ENCODE measurements around the gene RHOT2.

Gene RHOT2

DNA sequence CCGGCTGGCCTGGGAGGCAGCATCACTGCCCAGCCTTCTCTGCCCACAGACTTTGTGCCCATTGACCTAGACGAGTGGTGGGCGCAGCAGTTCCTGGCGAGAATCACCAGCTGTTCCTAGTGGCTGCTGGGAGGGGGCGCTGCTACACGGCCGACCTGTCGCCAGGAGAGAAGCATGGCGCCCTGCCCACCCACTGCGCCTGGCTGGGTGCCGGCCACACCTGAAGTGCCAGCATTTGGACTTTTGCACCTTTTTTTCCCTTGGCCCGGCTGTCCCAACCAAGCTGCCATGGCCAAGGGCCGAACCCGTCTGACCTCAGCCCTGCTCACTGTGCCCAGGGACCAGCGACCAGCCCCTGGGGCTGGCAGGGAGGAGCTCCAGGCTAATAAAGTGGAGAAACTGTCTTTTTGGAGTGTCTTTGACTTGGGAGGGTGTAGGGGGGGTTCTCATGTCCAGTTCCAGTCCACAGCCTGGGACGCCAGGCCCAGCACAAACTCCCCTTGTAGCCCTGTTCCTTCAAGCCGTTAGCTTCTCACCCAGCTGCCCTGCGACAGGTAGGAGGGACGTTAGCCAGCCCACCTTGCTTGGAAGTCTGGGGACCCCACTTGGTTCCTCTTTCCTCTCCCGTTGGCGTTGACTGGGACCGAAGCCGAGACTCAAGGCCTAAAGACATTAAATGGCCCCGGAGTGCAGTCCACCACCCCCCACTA, 19.7 kb upstream of the RHOT2 start:
- peak overlapping the region; percentile 70 for H3K4me3 ChIP-seq (ENCODE audit: control insufficient read depth, low read depth, low read length)
- TF ChIP-seq, protein P1, sequence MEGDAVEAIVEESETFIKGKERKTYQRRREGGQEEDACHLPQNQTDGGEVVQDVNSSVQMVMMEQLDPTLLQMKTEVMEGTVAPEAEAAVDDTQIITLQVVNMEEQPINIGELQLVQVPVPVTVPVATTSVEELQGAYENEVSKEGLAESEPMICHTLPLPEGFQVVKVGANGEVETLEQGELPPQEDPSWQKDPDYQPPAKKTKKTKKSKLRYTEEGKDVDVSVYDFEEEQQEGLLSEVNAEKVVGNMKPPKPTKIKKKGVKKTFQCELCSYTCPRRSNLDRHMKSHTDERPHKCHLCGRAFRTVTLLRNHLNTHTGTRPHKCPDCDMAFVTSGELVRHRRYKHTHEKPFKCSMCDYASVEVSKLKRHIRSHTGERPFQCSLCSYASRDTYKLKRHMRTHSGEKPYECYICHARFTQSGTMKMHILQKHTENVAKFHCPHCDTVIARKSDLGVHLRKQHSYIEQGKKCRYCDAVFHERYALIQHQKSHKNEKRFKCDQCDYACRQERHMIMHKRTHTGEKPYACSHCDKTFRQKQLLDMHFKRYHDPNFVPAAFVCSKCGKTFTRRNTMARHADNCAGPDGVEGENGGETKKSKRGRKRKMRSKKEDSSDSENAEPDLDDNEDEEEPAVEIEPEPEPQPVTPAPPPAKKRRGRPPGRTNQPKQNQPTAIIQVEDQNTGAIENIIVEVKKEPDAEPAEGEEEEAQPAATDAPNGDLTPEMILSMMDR (IDR thresholded peaks at IDR 0.05; ENCODE audit: control insufficient read depth, insufficient read depth, low read depth, low read length, missing control alignments), result peak; percentile 51
- DNase-seq (ENCODE audit: low read depth), result no peak

DNA sequence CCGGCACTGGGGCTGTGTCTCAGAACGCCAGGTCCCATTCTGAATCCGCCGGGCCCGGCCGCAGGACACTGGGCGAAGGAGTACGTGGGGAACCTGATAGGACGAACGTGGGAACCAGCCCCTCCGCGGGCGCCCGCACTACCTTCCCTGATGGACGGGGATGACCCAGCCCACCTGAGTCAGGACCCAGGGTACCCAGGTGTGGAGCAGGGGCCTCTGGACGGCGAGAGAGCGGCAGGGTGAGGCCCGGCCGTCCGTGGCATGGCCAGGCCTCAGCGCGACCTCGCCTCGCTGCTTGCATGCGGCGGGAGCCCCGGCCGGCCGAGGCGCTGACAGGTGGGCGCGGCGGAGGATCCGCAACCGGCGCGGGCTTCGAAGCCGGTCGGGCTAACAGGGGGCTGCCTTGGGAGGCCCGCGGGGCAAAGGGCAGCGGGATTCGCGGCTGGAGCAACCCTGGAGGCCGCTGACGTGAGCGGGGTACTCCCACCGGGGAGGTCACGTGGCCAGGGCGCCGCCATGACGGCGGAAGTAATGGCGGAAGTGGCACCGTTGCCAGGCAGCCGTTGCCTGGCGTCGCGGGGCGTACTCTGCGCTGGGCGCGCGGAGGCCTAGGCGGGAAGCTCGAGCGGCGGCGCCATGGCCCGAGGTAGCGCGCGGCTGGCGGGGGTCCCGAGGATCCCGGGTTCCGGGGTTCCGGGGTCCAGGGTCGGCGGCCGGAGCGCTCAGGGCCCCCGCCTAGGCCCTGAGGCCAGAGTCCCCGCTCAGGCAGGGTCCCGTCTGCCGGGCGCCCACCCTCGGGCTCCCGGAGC, 18.9 kb upstream of the RHOT2 start, which contains the start of gene WDR90:
TSS of gene WDR90 (plus strand) at position 585 of the 809 bp plus-strand sequence. CDS start at position 637, 52 bp downstream.
- peak within 1 kb of the TSS; percentile 70 for H3K4me3 ChIP-seq (ENCODE audit: control insufficient read depth, low read depth, low read length)
- TF ChIP-seq, protein P1 (IDR thresholded peaks at IDR 0.05; ENCODE audit: control insufficient read depth, insufficient read depth, low read depth, low read length, missing control alignments), result no peak

DNA sequence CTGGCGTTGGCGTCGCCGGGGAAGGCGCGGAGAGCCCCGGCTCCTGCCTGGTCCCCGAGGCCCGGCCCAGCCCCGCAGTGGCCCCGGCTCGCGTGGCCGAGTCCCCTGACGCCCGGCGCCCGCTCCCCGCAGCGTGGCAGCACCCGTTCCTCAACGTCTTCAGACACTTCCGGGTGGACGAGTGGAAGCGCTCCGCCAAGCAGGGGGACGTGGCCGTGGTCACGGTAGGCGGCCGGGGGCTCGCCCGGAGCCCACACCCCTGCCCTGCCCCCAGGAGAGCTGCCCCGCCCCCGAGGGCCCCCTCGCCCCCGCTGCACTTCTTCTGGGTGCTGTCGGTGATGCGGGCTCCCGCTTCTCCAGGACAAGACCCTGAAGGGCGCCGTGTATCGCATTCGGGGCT, 18.3 kb upstream of the RHOT2 start:
- TF ChIP-seq, protein P1 (IDR thresholded peaks at IDR 0.05; ENCODE audit: control insufficient read depth, insufficient read depth, low read depth, low read length, missing control alignments), result no peak
- no peak for DNase-seq (ENCODE audit: low read depth)
- H3K4me3 ChIP-seq (ENCODE audit: control insufficient read depth, low read depth, low read length), result peak overlapping the region; percentile 70

More for the DNA sequence above, 18.9 kb upstream of the RHOT2 start, which contains the start of gene WDR90:
- DNase-seq (ENCODE audit: low read depth), result peak; percentile 57

DNA sequence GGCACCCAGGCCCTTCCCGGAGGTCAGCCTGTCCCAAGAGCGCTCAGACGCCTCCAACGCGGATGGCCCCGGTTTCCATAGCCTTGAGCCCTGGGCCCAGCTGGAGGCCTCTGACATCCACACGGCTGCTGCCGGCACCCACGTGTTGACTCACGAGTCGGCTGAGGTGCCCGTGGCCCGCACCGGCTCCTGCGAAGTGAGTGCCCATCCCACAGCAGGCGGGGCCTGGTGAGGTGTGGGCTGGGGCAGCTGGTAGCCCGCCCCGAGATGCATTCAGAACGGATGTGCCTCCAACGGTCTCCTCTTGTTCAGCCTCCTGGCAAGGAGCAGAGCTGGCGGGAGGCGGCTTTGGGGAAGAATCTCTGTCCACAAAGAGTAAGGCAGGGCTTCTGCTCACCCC, 16.1 kb upstream of the RHOT2 start:
- DNase-seq (ENCODE audit: low read depth), result no peak
- TF ChIP-seq, protein P1 (IDR thresholded peaks at IDR 0.05; ENCODE audit: control insufficient read depth, insufficient read depth, low read depth, low read length, missing control alignments), result no peak
- H3K4me3 ChIP-seq (ENCODE audit: control insufficient read depth, low read depth, low read length), result no peak overlapping the region

DNA sequence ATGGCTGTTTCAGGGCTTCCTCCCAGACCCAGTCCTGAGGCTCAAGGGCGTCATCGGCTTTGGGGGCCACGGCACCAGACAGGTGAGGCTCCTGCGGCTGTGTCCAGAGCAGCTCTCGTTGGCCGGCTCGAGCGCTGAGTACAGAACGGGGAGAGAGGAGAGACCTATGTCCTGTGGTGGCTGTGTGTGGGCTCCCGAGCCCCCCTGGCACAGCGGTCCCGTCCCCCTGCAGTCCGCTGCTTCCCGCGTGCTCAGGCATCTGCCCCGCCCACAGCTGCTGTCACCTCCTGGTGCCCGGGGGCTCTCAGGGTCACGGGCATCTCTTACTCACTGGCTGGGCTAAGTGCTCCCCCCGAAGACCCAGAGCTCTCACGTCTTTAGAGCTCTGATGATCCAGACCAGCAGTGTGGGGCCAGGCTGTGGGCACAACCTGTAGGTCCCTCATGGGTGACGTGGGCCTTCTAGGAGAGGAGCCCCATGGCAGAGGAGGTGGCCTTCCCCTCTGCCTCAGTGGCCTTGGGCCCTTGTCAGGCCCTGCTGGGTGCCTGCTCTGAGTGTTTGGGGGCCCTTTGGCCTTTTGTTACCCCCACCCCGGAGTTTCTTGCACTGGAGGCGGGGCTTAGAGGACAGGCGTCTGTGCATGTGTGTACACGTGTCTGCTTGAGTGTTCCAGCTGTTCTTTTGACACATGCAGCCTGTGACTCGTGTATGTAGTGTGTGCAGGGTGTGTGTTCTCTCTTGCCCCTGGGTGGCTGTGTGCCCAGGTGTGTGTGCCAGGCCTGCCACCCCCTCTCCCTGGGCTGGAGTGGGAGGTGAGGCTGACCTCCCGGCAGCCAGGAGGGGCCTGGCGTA, 15.3 kb upstream of the RHOT2 start:
- H3K4me3 ChIP-seq (ENCODE audit: control insufficient read depth, low read depth, low read length), result no peak overlapping the region
- no peak for DNase-seq (ENCODE audit: low read depth)
- TF ChIP-seq, protein P1 (IDR thresholded peaks at IDR 0.05; ENCODE audit: control insufficient read depth, insufficient read depth, low read depth, low read length, missing control alignments), result no peak

DNA sequence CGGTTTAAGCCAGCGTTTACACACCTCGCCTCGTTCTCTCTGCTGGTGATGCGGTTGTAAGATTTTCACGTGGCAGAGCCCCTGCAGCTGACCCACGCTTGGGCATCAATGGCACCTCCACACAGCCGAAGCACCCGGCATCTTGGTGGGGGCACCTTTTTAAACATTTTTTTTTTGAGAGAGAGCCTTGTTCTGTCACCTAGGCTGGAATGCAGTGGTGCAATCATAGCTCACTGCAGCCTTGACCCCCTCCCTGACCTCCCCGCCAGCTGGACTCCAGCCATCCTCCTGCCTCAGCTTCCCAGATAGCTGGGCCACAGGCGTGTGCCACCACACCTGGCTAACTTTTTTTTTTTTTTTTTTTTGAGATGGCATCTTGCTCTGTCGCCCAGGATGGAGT, 13.9 kb upstream of the RHOT2 start:
- DNase-seq (ENCODE audit: low read depth), result no peak
- TF ChIP-seq, protein P1 (IDR thresholded peaks at IDR 0.05; ENCODE audit: control insufficient read depth, insufficient read depth, low read depth, low read length, missing control alignments), result no peak

More for the DNA sequence above, 13.9 kb upstream of the RHOT2 start:
- H3K4me3 ChIP-seq (ENCODE audit: control insufficient read depth, low read depth, low read length), result no peak overlapping the region
